Astrocyte (in vitro differentiated cells and primary cell): ENCODE measurements around the gene C1orf53.

Source experiments
- EZH2 ChIP-seq: IDR thresholded peaks from 2 replicates; pipeline ENCODE4 v1.6.1; 2012; ENCODE audit warnings: mild to moderate bottlenecking, low read length, inconsistent platforms; ENCODE audit not compliant: insufficient read depth
- TF ChIP-seq, protein P1 (sequence below): IDR thresholded peaks from 2 replicates; pipeline ENCODE4 v1.5.1; 2011; ENCODE audit warnings: low read depth, mild to moderate bottlenecking, inconsistent platforms, low read length, moderate library complexity; ENCODE audit not compliant: insufficient read depth

DNA sequence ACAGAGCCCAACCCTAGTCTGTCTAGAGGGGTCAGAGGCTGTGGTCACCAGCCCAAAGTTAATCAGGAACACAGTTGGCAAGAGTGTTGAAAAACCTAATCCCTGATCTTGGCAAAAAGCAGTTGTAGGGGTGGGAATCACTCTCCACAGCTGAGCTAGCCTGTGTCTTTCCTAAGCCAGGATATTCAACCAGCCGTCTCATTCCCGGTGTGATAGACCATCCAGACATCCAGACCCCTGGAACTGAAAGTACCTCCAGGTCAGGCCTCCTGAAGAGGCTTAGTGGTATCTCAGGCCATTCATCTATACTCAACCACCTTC is 19.6 kb downstream of the C1orf53 start:
- TF ChIP-seq, protein P1, sequence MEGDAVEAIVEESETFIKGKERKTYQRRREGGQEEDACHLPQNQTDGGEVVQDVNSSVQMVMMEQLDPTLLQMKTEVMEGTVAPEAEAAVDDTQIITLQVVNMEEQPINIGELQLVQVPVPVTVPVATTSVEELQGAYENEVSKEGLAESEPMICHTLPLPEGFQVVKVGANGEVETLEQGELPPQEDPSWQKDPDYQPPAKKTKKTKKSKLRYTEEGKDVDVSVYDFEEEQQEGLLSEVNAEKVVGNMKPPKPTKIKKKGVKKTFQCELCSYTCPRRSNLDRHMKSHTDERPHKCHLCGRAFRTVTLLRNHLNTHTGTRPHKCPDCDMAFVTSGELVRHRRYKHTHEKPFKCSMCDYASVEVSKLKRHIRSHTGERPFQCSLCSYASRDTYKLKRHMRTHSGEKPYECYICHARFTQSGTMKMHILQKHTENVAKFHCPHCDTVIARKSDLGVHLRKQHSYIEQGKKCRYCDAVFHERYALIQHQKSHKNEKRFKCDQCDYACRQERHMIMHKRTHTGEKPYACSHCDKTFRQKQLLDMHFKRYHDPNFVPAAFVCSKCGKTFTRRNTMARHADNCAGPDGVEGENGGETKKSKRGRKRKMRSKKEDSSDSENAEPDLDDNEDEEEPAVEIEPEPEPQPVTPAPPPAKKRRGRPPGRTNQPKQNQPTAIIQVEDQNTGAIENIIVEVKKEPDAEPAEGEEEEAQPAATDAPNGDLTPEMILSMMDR = no peak
- TF ChIP-seq EZH2 = no peak
